ENCODE measurements around the gene MIPEP.
"Not testable (repeated sequence)": the region's sequence is repeated elsewhere in the genome, so short reads cannot be mapped to it uniquely, and the experiment has no call there.

Gene MIPEP

GRCh38 chr13:23884361-23884760 lies 4.8 kb downstream of the MIPEP start:
- not testable (repeated sequence) for DNase-seq

GRCh38 chr13:23883255-23883654 lies 5.9 kb downstream of the MIPEP start:
- no peak for DNase-seq

- not testable (repeated sequence) for DNase-seq
Measured at GRCh38 chr13:23881402-23881800, 7.8 kb downstream of the MIPEP start.

- DNase-seq: not testable (repeated sequence)
Measured at GRCh38 chr13:23880493-23881401, 8.5 kb downstream of the MIPEP start.

GRCh38 chr13:23877286-23877685 lies 11.9 kb downstream of the MIPEP start:
- no peak for DNase-seq

DNA sequence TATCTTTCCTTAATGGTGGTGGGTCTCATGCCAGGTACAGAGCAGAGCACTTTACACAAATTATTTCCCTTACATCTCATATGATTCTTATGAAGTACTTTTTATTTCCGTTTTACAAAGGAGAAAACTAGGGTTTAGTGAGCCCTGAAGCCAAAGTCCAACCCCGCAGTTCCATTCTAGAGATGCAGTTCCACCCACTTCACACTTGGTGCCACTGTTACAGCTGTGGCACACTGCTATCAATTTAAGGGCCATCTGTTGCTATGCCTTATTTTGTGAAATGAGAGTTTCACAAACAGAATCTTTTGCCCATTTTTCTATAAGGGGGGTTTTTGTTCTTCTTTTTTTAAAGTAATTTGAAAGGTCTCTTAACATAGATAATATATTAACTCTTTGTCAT lies 12.9 kb downstream of the MIPEP start:
- DNase-seq: no peak

DNA sequence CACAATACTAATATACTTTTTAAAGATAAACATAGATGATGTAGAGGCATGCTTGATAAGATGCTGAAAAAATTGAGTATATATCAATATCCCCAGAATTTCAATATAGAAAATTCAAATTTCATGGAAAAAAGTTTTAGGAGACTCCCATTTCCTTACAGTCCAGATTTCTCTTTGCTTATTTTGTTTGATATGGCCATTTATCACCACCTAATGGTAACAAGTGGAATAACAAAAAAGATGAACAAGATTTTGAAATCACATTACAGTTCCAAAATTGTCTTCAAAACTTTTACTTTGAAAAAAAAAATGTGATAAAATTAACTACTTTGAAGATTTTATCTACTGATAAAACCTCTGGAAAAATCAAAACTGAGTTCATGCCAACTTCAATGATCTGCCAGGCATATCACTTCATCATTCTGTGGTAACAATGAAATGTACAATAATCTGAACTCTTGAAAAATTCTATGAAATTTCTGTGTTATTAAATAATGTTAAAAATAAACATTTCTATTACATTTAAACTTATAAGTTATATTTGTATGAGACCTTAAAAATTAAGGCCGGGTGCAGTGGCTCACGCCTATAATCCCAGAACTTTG lies 17.5 kb downstream of the MIPEP start:
- no peak for DNase-seq

- DNase-seq: no peak
Measured at GRCh38 chr13:23870356-23871140, 18.7 kb downstream of the MIPEP start.

- no peak for DNase-seq
Measured at GRCh38 chr13:23868521-23868920, 20.7 kb downstream of the MIPEP start.

GRCh38 chr13:23867027-23867491 lies 22.1 kb downstream of the MIPEP start:
- no peak for DNase-seq

GRCh38 chr13:23866420-23867026 lies 22.7 kb downstream of the MIPEP start:
- no peak for DNase-seq

- DNase-seq: no peak
Measured at GRCh38 chr13:23865906-23866305, 23.3 kb downstream of the MIPEP start.

GRCh38 chr13:23865026-23865425 lies 24.2 kb downstream of the MIPEP start:
- DNase-seq: no peak

DNA sequence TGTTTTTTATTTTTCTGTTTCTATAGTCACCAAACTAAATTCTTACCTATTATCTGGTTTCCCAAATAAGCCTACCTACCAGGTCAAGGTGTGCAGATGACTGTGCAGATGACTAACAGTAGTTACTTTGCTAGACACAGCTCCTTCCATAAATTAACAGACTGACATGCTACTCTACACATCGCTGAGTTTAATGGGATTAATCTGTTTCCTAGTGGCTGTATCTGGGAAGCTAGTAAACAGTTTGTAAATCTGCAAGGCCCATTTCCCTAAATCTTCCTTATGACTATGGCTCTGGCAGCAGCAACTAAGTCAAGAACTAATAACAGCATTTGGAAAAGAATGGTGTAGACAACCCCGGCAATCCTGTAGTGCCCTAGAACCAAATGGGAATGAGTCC lies 27.9 kb downstream of the MIPEP start:
- no peak for DNase-seq

DNA sequence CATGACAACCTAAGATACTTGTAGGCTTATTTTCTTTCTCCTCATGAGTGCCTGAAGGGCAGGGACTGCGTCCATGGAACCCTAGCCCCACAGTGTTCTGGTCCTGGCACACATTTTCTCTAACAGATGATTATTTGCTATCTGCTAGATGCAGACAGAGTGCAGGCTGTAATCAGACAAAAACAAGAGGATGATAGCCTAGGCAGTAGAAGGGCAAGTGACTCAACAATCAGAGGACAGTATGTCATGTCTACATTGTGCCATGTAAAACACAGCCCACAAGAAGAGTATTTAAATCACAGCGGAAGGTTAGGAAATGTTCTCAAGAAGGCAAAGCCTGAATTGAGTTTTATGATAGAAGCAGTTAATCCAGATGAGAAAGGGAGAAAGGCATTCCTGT lies 29.3 kb downstream of the MIPEP start:
- no peak for DNase-seq

DNA sequence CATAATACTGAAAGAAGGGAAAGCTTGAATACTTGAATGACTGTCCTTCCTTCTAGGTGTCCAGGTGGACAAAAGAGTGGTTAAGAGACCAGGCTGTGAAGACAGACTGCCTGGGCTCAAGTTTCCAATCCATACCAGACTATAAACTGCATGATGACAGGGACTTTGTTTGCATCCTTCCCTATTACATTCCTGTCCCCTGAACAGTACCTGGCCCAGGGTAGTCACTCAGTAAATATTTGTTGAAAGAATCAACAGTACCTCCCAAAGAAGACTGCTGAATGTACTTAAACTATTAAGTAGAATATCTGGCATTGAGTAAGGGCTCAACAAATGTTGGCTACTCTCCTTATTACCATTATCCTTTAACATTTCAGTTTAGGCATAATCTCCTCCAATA lies 29.7 kb downstream of the MIPEP start:
- DNase-seq: no peak

DNA sequence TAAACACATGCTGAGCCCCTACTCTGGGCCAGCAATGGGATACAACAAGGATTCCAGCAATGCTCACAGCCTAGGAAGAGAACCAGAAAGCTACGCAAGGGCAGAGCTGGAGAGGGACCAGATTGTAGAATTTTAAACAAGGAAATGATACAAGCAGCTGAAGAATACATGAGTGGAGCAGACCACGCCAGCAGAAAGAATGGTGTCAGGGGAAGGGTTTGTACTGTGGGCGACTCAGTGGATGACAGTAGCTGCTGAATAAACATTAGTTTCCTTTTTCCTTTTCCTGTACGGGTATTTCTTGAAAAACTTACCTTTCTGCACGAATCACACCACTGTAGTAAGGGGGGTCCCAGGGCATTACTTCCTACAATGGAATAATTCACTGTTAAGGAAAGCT lies 30.7 kb downstream of the MIPEP start:
- no peak for DNase-seq

DNA sequence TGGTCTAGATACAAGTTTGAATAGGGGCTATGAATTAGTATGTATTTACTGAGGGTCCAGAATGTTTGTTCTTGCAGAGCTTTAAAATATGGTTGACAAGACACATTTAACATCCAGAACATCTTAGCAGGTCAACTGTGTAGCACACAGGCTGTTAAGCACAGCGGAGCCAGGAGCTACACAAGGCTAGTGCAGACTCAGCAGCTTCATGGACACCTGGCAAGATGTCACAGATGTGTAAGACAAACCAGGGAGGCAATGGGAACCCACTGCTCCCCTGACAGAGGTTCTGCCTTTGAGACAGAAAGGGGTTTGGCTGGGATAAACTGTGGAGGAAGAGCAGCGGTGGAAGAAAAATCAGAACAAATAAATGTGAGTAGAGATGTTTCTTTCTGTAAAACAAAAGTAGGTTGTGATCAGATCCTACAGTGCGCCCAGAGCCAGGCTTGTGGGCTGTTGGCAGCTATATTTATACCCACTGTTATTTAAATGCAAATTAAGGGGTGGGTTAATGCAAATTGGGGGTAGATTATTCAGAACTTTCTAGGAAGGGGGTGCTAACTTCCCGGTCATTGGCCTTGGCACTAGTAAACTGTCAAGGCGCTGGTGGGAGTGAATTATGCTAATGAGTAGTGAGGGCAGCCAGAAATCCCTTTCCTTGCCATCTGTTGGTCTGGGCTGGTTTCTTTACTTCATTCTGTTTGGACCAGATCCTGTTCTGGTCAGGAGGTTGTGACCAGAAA lies 33.0 kb downstream of the MIPEP start:
- DNase-seq: no peak

- no peak for DNase-seq
Measured at GRCh38 chr13:23855360-23855759, 33.8 kb downstream of the MIPEP start.

- DNase-seq: no peak
Measured at GRCh38 chr13:23852351-23852750, 36.8 kb downstream of the MIPEP start.

- no peak for DNase-seq
Measured at GRCh38 chr13:23851106-23851505, 38.1 kb downstream of the MIPEP start.

GRCh38 chr13:23850134-23850533 lies 39.1 kb downstream of the MIPEP start:
- DNase-seq: no peak

All from NCI-H524 treated with DMSO at 0.1 percent for 48 hours (cell line).